Right hindlimb (tissue), 1 donor: ENCODE results near the gene GAST.
"Not testable (repeated sequence)": the region's sequence is repeated elsewhere in the genome, so short reads cannot be mapped to it uniquely, and the experiment has no call there.

ENCODE experiments used
- DNase-seq: peaks from one replicate; pipeline ENCODE4 v3.0.0-alpha.2; 2018

GAST gene

DNA sequence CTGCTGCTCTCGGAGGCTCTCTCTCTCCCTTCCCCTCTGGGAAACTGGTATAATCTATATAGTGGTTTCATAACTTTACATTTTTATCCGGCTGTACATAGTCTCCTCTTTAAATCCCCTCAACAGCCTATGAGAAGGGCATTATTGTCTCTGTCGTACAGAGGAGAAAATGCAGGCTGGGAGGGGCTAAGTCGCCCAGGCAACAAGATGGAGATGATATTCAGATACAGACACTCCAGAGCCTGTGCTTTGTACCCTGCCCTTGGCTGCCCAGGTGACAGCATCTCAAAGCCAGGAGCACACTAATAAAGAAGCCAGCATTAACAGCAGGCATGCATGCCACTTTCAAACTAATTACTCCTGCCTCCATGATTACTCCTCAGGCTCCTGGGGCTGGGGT lies 28.1 kb upstream of the GAST start:
- no peak for DNase-seq

DNA sequence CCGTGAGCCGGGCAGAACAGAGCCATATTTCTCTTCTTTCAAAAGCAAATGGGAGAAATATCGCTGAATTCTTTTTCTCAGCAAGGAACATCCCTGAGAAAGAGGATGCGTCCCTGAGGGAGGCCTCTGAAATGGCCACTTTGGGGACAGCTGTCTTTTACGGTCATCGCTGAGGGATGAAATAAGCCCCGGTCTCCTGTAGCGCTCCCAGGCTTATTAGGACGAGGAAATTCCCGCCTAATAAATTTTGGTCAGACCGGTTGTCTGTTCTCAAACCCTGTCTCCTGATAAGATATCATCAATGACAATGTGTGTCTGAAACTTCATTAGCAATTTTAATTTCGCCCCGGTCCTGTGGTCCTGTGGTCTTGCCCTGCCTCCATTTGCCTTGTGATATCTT lies 26.4 kb upstream of the GAST start:
- not testable (repeated sequence) for DNase-seq

DNA sequence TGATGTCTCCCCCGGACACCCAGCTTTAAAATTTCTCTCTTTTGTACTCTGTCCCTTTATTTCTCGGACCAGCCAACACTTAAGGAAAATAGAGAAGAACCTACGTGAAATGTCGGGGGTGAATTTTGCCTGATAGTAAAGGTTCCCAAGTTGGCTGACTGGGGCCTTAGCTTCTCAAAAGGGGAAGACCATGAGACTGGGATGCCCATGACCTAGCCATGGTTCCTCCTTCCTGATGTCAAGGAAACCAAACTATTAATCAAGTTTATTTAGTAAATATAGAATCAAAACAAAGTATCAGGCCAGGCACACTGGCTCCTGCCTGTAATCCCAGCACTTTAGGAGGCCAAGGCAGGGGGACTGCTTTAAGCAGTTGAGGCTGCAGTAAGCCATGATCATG lies 25.9 kb upstream of the GAST start:
- DNase-seq: no peak

DNA sequence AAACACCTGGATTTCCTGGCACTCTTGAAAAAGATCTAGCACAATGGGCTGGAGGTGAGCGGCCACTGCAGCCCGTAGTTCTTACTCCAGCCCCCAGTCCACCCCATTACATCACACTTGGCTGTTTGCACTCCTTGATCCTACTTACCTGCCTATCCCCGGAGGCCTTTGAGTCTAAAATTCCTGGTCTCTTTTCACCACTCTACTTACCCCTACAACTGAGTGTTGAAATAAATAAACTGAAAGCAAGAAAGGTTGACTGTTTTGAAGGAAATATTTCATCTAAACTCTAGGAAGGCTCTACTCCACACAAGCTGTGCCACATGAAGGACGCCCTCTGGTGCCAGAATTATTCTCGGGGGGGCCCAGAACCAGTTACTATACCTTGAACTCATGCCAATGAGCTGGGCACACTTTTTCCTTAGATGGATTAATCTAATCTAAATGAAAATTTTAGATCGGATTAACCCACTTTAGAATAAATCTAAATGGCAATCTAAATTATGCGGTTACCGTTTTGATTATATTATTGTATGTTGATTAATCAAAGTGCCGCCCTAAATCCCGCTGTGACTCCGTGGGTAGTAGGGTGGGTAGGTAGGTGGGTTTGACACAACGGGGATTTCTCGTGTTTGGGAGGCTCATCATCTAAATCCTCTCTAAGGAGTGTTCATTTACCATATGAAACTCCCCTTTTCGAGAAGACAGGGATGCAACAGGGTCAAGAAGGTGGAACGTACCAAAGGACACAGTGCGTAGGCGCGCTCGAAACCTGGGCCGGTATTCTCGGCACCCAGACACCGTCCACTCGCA lies 24.1 kb upstream of the GAST start:
- peak; percentile 48 for DNase-seq

DNA sequence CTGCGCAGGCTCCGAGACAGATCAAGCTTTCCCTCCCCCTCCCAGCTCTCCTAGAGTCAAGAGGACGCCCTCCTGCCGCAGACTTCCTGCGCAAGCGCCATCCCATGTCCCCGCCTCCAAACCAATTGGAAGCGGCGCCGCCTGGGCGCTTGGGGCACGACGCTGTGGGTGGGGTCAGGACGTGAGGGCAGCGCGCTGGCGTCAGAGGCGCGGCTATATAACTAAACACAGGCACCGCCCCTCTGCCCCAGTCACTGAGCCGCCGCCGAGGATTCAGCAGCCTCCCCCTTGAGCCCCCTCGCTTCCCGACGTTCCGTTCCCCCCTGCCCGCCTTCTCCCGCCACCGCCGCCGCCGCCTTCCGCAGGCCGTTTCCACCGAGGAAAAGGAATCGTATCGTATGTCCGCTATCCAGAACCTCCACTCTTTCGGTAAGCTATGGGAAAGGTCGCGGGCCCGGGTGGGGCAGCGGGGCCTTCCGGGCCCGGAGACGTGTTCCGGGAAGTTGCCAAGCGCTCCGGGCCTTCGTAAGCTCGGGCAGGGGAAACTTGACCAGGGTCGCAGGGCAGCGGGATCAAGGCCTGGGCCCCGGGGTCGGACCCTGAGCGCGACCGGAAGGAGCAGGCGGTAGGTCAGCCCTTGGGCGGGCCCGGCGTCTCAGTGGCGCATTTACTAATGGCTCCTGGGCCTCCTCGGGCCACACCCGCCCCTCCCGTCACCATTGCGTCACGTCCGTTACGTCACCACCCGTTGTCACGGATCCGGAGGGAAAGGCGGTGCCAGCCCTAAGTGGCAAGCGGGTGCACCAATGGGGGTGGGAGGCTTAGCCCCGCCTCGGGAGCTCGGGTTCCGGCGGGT lies 23.3 kb upstream of the GAST start, which contains the start of gene EIF1:
EIF1 (plus strand) TSS at position 245 of the 856 bp plus-strand sequence; CDS start at position 399, 154 bp downstream.
- DNase-seq: peak; percentile 100

DNA sequence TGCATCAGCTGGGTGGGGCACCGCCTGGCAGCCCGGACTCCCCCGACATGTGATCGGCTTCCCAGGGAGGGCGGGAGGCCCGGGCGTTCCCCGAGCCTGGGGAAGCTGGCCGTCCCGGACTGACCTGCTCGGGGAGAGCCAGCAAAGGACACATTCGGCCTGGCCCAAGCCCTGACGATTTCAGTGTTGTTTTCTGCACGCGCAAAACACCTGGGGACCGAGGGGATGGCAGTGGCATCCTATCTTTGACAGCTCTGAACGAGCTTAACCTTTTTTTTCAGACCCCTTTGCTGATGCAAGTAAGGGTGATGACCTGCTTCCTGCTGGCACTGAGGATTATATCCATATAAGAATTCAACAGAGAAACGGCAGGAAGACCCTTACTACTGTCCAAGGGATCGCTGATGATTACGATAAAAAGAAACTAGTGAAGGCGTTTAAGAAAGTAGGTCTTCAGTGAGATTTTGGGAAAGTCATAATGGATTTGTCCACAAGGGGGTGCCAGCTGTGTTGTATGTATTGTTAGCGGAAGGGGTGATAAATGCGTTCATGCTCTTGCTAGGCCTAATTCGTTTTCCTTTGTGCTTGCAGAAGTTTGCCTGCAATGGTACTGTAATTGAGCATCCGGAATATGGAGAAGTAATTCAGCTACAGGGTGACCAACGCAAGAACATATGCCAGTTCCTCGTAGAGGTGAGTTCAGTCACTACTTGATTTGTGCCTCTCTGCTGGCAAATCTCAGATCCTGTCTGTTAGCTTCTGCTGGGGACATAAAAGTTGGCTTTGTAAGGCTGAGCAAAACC lies 22.4 kb upstream of the GAST start:
- DNase-seq: no peak

GRCh38 chr17:41690497-41690896 lies 21.6 kb upstream of the GAST start:
- DNase-seq: no peak

GRCh38 chr17:41691031-41691777 lies 20.9 kb upstream of the GAST start:
- no peak for DNase-seq

DNA sequence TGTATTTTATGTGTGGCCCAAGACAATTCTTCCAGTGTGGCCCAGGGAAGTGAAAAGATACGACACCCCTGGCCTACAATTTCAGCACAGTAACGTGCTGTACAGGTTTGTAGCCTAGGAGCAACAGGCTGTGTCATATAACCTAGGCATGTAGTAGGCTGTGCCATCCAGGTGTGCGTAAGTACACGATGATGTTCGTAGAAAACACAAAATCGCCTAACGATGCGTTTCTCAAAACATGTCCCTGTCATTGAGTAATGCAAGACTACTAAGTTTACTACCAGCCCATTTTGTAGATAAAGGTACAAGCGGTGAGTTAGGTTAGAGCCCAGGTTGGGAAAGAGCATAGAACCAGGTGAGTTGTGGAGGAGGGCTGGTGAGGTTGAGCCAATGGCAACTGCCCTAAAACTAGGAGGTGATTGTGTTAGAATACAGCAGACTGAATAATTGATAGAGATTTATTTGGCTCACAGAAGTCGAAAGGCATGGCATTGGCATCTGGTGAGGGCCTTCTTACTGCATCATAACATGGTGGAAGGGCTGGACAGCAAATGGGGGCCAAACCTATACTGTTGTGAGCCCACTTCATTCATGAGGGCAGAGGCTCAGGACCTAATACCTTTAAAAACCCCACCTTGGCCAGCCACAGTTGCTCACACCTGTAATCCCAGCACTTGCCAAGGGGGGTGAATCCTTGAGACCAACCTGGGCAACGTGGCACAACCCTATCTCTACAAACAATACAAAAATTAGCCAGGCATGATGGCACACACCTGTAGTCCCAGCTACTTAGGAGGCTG lies 19.2 kb upstream of the GAST start:
- no peak for DNase-seq

DNA sequence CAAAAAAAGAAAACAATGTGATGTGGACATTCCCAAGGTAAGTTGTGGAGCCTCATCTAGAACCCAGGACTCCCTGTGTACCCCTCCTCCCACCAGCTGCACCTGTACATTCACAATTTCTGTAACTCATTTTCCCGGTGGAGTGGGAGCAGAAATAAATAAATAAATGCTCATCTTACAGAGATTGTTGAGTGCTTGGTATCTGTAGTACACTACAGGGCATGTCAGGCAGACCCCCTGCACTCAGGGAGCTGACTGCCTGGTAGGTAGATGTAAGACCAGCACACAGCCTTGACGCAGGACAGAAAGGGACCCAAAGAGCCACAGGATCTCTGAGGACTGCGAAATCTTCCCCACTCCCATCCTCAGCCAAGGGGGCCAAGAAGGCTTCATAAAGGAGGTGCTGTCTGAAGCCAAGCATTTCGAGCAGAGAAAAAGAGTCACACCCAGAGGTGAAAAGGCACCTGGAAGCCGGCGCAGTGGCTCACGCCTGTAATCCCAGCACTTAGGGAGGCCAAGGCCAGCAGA lies 16.9 kb upstream of the GAST start:
- DNase-seq: no peak

GRCh38 chr17:41695954-41696757 lies 16.0 kb upstream of the GAST start:
- peak; percentile 65 for DNase-seq

- DNase-seq: peak; percentile 57
Observed at GRCh38 chr17:41697122-41697962, 14.8 kb upstream of the GAST start.

DNA sequence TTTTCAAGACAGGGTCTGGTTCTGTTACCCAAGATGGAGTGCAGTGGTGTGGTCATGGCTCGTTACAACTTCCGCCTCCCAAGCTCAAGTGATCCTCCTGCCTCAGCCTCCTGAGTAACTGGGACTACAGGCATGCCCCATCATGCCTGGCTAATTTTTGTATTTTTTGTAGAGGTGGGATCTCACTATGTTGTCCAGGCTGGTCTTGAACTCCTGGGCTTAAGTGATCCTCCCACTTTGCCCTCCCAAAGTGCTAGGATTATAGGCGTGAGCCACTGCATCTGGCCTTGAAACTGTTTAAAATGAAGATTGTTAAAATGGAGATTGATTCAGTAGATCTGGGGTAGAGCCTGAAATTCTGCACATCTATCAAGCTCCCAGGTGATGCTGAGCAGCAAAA lies 11.3 kb upstream of the GAST start:
- DNase-seq: not testable (repeated sequence)

DNA sequence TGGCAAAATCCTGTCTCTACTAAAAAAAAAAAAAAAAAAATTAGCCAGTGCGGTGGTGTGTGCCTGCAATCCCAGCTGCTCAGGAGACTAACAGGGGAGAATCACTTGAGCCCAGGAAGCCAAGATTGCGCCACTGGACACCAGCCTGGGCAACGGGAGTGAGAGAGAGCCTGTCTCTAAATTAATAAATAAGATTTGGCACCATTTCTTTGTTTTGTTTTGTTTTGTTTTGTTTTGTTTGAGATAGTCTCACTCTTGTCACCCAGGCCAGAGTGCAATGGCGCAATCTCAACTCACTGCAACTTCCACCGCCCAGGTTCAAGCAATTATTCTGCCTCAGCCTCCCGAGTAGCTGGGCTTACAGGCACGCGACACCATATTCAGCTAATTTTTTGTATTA lies 9.4 kb upstream of the GAST start:
- no peak for DNase-seq

- no peak for DNase-seq
Observed at GRCh38 chr17:41705271-41705991, 6.7 kb upstream of the GAST start.

- DNase-seq: no peak
Observed at GRCh38 chr17:41707803-41708669, 4.1 kb upstream of the GAST start.

DNA sequence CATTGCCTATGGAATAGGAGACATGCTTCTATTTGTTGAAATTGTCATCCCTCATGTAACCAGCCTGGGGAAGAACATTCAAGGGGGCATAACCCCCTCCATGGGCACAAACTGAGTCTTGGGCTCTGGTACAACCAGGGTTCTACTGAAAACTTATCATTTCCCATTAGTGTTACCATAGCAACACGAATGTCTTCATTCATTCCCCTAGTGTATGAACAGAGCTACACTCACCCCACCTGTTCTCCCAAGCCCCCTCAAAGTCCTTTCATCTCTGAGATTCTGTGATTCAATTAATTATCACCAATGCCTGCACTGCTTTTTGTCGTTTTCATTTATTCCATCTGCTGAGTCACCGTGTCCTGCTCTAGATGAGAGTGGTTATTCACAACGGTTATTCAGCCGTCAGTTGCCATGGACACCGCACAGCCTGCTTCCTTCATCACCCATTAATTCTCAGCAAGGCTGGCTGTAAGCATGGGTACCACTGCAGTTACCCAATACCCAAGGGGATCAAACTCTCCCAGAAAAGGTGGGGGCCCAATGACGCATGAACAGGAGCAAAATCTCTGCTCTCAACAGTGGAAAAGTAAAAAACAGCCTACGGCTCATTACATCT lies 1.6 kb upstream of the GAST start:
- DNase-seq: no peak
